Measurements from ENCODE around the gene DNASE1L3.

Gene DNASE1L3

DNA sequence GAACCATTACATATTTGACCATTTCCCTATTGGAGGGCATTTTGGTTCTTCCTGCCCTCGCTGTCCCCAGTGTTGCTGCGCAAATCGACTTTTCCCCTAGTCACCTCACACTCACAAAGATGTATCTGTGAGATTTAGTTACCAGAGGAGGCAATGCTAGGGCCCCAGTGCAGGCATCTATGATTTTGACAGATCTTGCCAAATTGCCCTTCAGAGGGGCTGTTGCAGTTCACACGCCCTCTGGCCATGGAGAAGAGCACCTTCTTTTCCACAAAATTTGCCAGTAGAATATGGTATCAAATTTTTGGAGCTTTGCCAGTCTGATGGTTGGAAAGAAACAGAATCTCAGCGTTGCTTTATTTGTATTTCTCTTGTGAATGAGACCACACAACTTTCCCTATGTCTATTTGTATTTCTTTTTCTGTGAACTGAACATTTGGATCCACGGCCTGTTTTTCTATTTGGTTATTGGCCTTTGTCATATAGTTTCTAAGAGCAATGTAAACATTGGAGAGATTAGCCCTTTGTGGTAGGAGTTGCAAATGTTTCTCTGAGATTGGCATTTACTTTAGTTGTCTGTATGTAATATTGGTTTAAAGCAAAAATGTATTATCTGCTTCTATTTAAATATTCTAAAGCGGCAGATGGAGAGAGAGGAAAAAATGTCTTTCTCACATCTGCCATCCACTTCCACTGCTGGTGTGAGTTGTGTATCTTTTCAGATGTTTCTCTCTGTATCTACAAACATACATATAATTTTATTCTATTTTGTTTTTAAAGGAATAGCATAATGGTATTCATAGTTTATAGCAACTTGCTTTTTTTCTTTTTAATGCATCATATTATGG lies 66.1 kb downstream of the DNASE1L3 start:
- DNase-seq (ENCODE audit: low read depth, low spot score): no peak

DNA sequence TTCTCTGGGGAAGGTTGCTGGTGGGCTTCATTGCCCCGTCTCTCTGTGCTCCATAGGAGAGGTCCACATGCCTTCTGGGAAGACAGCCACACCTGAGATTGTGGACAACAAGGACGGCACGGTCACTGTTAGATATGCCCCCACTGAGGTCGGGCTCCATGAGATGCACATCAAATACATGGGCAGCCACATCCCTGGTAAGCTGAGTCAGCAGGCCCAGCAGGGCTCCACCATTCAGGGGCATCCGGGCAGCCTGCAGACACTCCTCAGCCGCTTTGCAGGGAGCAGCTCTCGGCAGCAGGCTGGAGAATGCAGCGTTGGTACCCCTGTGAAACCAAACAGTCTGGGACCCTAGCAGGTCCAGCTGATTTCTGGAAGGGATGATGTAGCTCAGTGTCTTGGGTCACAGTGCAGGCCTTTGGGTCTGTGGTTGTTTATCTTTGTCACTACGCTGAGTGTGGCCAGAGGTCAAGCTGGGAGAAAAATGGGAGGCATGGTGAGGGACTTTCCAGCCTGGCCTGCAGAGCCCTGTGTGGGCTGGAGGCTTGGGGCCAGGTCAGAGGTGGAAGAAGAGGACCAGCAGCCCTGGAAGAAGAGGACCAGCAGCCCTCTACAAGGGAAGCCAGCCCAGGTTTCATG lies 67.2 kb downstream of the DNASE1L3 start:
- DNase-seq (ENCODE audit: low read depth, low spot score): no peak

More for the DNA sequence above, 66.1 kb downstream of the DNASE1L3 start:
- H3K4me3 ChIP-seq (ENCODE audit: low read length): no peak overlapping the region

More for the DNA sequence above, 67.2 kb downstream of the DNASE1L3 start:
- no peak overlapping the region for H3K4me3 ChIP-seq (ENCODE audit: low read length)

Data from Jurkat, Clone E6-1 (cell line).